H1 (cell line): ENCODE measurements around the gene HOXD10. TPM values are rescaled to one million over a fixed set of nuclear protein-coding genes. Genes with fewer than 3 reads are reported as not detected.

Source experiments
- ATF3 ChIP-seq: IDR thresholded peaks from 2 replicates; pipeline ENCODE4 v1.6.1; 2011; ENCODE audit warnings: low read depth, mild to moderate bottlenecking, low read length; ENCODE audit not compliant: insufficient read depth
- CHD1 ChIP-seq: IDR thresholded peaks from 2 replicates; pipeline ENCODE4 v1.6.1; 2012; ENCODE audit warnings: low read depth, low read length, improper control_type of control experiment
- CREB1 ChIP-seq: IDR thresholded peaks from 2 replicates; pipeline ENCODE4 v1.6.1; 2012; ENCODE audit warnings: inconsistent platforms
- EZH2 ChIP-seq: fragments of 200-600 bp; sonication (generic); IDR thresholded peaks from 2 replicates; pipeline ENCODE4 v1.7.1; 2012; ENCODE audit warnings: low read depth, mild to moderate bottlenecking, moderate library complexity, low read length, inconsistent platforms; ENCODE audit not compliant: severe bottlenecking
- FOSL1 ChIP-seq: IDR thresholded peaks from 2 replicates; pipeline ENCODE4 v1.6.1; 2011; ENCODE audit warnings: mild to moderate bottlenecking, low read depth, low read length, moderate library complexity; ENCODE audit not compliant: insufficient read depth
- GTF2F1 ChIP-seq: IDR thresholded peaks from 2 replicates; pipeline ENCODE4 v1.6.1; 2012; ENCODE audit warnings: low read depth, low read length, improper control_type of control experiment, borderline replicate concordance
- KDM1A ChIP-seq: fragments of 200-600, 300-600 bp; sonication (generic); IDR thresholded peaks from 2 replicates; pipeline ENCODE4 v1.7.1; 2016; ENCODE audit warnings: mild to moderate bottlenecking, low read length, borderline replicate concordance
- KDM4A ChIP-seq: IDR thresholded peaks from one replicate; pipeline ENCODE4 v1.7.1; 2012; ENCODE audit warnings: low read depth, mild to moderate bottlenecking, moderate library complexity, low read length, inconsistent platforms; ENCODE audit not compliant: severe bottlenecking
- KDM5A ChIP-seq: fragments of 200-600 bp; IDR thresholded peaks from 2 replicates; pipeline ENCODE4 v1.7.1; 2012; ENCODE audit warnings: mild to moderate bottlenecking, low read length, inconsistent platforms, mixed read lengths
- NANOG ChIP-seq: IDR thresholded peaks from 2 replicates; pipeline ENCODE4 v1.6.1; 2011; ENCODE audit warnings: low read length, low read depth, mild to moderate bottlenecking, inconsistent platforms; ENCODE audit not compliant: insufficient read depth, poor library complexity, severe bottlenecking
- PHF8 ChIP-seq: fragments of 200-600 bp; sonication (generic); conservative IDR thresholded peaks from 2 replicates; pipeline ENCODE4 v1.7.1; 2012; ENCODE audit warnings: low read depth, mild to moderate bottlenecking, inconsistent platforms, low read length, moderate library complexity
- POLR2A ChIP-seq, 2 experiments: IDR thresholded peaks; 1 replicate in 1 of 2; 2 replicates in 1 of 2; pipeline ENCODE4 v1.6.1; 2011; ENCODE audit warnings: low read depth in 2 of 2, low read length in 2 of 2, mild to moderate bottlenecking in 2 of 2; ENCODE audit errors: control extremely low read depth in 1 of 2
- RAD21 ChIP-seq, 2 experiments: IDR thresholded peaks in 1 of 2; conservative IDR thresholded peaks in 1 of 2; 2 replicates each; pipeline ENCODE4 v1.6.1; 2011; ENCODE audit warnings: low read depth in 2 of 2, low read length in 2 of 2, improper control_type of control experiment in 1 of 2, inconsistent platforms in 1 of 2, mild to moderate bottlenecking in 1 of 2, moderate library complexity in 1 of 2
- SIN3A ChIP-seq, 2 experiments: IDR thresholded peaks in 1 of 2; conservative IDR thresholded peaks in 1 of 2; 2 replicates each; pipeline ENCODE4 v1.6.1; 2011 to 2012; ENCODE audit warnings: low read length in 2 of 2, improper control_type of control experiment in 1 of 2, low read depth in 1 of 2, mild to moderate bottlenecking in 1 of 2
- SP1 ChIP-seq: IDR thresholded peaks from 2 replicates; pipeline ENCODE4 v1.6.1; 2011; ENCODE audit warnings: low read depth, low read length
- polyA plus RNA-seq, 7 experiments: library from polyadenylated mRNA; depleted of rRNA in 3 of 7; stranded (reverse) in 5 of 7; unstranded in 2 of 7; fragments of >200 nt in 5 of 7; fragments of 200-250 nt in 2 of 7; gene quantifications; 1 replicate in 5 of 7; 2 replicates in 1 of 7; 4 replicates in 1 of 7; pipeline versions ENCODE4 v1.2.1 to v1.2.3, GENCODE V29; 2011 to 2013; ENCODE audit warnings: missing spikeins in 2 of 7, mixed read lengths in 2 of 7
- total RNA-seq: library from RNA; stranded (reverse); fragmentation: NEBNext Ultra II Directional; extraction: Animal tissue kit (Norgen Biotek cat#: 25700); gene quantifications from 2 replicates; pipeline ENCODE4 v1.2.1, GENCODE V29; 2021

The HOXD10 gene
- total and polyA plus RNA-seq, 2 of the 8 experiments (the other 6 are each of a cell fraction or from before 2014, with no cell fraction given): not detected

- TF ChIP-seq RAD21 (IDR thresholded peaks at IDR 0.05 in 1 of 2, conservative IDR thresholded peaks at IDR 0.05 in 1 of 2; ENCODE audit: low read depth in 2 of 2, low read length in 2 of 2) (no peak), NANOG (no peak), PHF8 (no peak), FOSL1 (no peak), SP1 (no peak), POLR2A (IDR thresholded peaks at IDR 0.05; ENCODE audit: control extremely low read depth in 1 of 2, low read depth in 2 of 2, low read length in 2 of 2) (no peak), CREB1 (no peak), SIN3A (conservative IDR thresholded peaks at IDR 0.05 in 1 of 2, IDR thresholded peaks at IDR 0.05 in 1 of 2; ENCODE audit: low read depth in 1 of 2, low read length in 2 of 2) (no peak), KDM1A (no peak), KDM4A (peak; percentile 88), ATF3 (no peak), EZH2 (peak; percentile 95), KDM5A (no peak), GTF2F1 (no peak), CHD1 (no peak)
Observed at GRCh38 chr2:176093145-176093897, 23.3 kb upstream of the HOXD10 start (continued).
